Stimulated activated naive B cell treated with anti-CD40 and anti-IgM and Interleukin-4, amounts not matched to agents 10 μg/mL and 1 μg/mL and 100 μg/mL, for 72 hours (primary cell): ENCODE data around the gene FSHR.
A peak's percentile ranks its signal among the peaks of the same experiment; 100 is the strongest.

Experiments used
- ATAC-seq, 2 donors: fragments of 150-1000 bp; cut with Tn5 transposase; replicated peaks; 2 replicates each; pipeline ENCODE4 v1.10.0; 2021; ENCODE audit warnings: moderate library complexity in 1 of 2
- DNase-seq: peaks from one replicate; pipeline ENCODE4 v3.0.0; 2021
- H3K27ac Mint-ChIP-seq: one replicate; pipeline ENCODE4 v1.8.0; 2022; ENCODE audit warnings: mild to moderate bottlenecking, mixed read lengths
- H3K27me3 Mint-ChIP-seq, 2 donors: one replicate each; pipeline ENCODE4 v1.8.0; 2022; ENCODE audit warnings: mixed read lengths in 2 of 2
- H3K36me3 Mint-ChIP-seq, 2 donors: one replicate each; pipeline ENCODE4 v1.8.0; 2022; ENCODE audit warnings: mixed read lengths in 2 of 2, mild to moderate bottlenecking in 1 of 2
- H3K4me1 Mint-ChIP-seq, 2 donors: one replicate each; pipeline ENCODE4 v1.8.0; 2022; ENCODE audit warnings: mixed read lengths in 2 of 2, mild to moderate bottlenecking in 1 of 2
- H3K4me3 Mint-ChIP-seq, 2 donors: one replicate each; pipeline ENCODE4 v1.8.0; 2022; ENCODE audit warnings: mild to moderate bottlenecking in 2 of 2, mixed read lengths in 2 of 2, moderate library complexity in 1 of 2
- H3K9me3 Mint-ChIP-seq, 2 donors: one replicate each; pipeline ENCODE4 v1.8.0; 2022; ENCODE audit warnings: mixed read lengths in 2 of 2, mild to moderate bottlenecking in 1 of 2

Gene FSHR

DNA sequence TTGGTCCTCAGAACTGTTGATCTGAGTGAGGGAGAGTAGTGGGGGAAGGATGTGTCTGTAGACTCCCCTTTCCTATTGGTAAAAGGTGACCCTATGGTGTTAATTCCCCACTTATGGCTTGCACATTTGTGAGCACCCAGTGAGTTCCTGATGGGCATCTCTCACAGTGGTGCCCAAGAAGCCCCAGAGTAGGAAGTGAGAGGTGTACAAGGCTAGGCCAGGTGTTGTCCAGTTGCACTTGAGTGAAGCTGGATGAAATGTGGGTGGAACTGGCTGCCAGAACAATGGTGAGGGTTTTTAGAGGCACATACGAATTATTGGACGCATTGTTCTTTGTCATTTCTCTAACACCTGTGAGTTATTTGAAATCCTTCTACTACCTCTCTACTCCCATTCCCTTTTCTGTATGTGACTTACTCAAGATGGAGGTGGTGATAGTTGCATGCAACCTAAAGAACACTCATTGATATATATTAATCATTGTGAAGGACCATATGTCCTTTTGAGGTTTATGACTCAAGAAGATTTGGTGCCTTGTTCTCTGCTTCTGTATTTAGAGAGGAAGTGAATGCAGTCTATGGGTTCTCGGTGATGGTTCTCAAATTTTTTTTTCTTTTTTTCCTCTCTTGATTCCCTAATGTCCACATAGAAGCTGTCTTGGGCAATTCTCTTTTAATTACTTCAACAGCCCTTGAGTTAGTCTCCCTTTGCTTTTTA is 162.7 kb downstream of the FSHR start:
- no peaks in the 10 kb centered on the region for H3K36me3 Mint-ChIP-seq
- H3K27ac Mint-ChIP-seq = no peak overlapping the region
- H3K4me3 Mint-ChIP-seq = no peak overlapping the region
- H3K9me3 Mint-ChIP-seq = peaks cover 3 to 4% of the 10 kb centered on the region in 2 donors
- H3K27me3 Mint-ChIP-seq = peaks cover 5% of the 10 kb centered on the region in 2 donors
- no peaks in the 10 kb centered on the region for H3K4me1 Mint-ChIP-seq
- no peak for DNase-seq
- ATAC-seq = peak; percentile 29 to 52

DNA sequence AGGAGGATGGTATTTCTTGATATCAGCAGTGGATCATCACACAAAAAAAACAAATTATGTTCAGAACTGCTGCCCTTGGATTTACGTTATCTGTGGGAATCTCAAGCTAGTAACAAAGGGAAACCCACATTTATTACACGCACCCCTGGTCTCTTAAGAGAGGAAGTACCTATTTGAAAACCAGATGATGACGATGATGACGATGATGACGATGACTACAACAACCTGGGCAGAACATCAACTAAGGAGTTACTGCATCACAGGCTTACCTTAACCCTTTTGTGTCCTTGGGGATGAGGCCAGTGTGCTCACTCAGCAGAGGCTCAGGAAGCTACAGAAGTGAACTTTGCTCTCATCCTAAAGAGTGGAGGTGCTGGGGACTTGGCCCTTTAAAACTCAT is 169.4 kb downstream of the FSHR start:
- ATAC-seq (no peak), DNase-seq (no peak)
- H3K27me3 Mint-ChIP-seq = peaks cover 5% of the 10 kb centered on the region in 2 donors
- H3K36me3 Mint-ChIP-seq = no peaks in the 10 kb centered on the region
- H3K9me3 Mint-ChIP-seq = peaks cover 0 to 3% of the 10 kb centered on the region in 2 donors
- H3K27ac Mint-ChIP-seq = no peak overlapping the region
- H3K4me1 Mint-ChIP-seq = no peaks in the 10 kb centered on the region
- no peak overlapping the region for H3K4me3 Mint-ChIP-seq

DNA sequence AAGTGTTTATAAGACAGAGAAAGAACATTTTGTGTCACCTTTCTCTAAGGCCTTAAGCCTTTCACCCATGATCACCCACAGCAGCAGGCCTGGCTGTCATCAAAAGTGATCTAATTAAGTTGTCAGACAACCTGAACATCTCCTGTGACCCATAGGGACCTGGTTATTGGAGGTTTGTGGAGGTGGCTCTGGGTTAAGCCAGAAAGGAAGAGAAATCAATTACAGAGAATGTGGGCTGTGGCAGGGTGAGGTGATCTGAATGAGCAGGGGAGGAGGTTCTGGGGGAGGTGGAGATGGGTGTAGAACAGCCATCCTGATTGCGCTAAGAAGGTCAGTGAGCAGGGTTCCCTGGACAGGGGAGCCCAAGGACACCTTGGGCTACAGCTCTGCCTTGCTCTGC is 170.8 kb downstream of the FSHR start:
- peaks cover 5% of the 10 kb centered on the region in 2 donors for H3K27me3 Mint-ChIP-seq
- no peak overlapping the region for H3K27ac Mint-ChIP-seq
- peaks cover 0 to 3% of the 10 kb centered on the region in 2 donors for H3K9me3 Mint-ChIP-seq
- no peak for DNase-seq
- no peak for ATAC-seq
- H3K4me1 Mint-ChIP-seq = no peaks in the 10 kb centered on the region
- H3K4me3 Mint-ChIP-seq = no peak overlapping the region
- H3K36me3 Mint-ChIP-seq = no peaks in the 10 kb centered on the region

DNA sequence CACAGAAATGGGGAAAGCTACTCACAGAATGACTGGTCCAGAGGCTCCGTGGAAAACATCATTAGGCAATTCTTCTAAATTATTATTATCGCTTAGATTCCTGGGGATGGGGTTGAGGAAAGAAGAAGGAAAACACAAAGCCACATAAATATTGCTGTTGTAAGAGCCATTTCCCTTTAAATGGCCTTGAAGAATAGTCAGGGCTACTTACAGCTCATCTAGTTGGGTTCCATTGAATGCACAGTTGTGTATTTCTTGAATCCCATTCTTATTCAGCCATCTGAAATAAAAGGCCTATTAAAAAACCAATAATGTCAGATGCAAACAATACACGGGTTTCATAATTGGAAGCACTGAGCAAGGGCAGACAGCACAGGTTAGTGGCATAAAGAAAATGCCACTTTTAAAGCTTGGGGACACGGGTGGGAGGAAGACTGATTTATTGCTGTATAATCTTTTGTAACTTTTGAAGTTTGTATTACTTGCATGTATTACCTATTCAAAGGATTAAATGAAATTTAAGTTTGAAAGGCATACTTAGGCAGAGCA is 171.4 kb downstream of the FSHR start:
- H3K27ac Mint-ChIP-seq = no peak overlapping the region
- no peaks in the 10 kb centered on the region for H3K4me1 Mint-ChIP-seq
- ATAC-seq = no peak
- H3K4me3 Mint-ChIP-seq = no peak overlapping the region
- peaks cover 5% of the 10 kb centered on the region in 2 donors for H3K27me3 Mint-ChIP-seq
- no peaks in the 10 kb centered on the region for H3K36me3 Mint-ChIP-seq
- peaks cover 0 to 3% of the 10 kb centered on the region in 2 donors for H3K9me3 Mint-ChIP-seq
- DNase-seq = no peak

DNA sequence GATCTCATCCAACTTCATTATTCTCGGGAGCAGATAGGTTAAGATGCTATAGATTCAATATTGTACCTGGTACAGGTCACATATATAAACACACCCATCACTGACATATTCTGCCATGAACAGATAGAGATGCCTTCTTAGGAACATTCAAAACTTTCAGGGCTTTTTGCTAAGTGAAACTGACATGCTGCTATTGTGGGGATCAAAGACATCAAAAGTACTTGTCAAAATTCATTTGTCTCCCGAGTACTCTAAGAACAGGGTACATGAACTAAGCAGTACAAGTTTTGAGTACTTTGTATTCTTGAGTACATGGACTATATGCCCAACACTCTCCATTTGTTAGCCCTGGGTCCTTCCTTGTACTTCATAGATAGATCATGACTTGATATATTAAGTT is 173.5 kb downstream of the FSHR start:
- no peaks in the 10 kb centered on the region for H3K36me3 Mint-ChIP-seq
- H3K27ac Mint-ChIP-seq = no peak overlapping the region
- no peak for DNase-seq
- no peaks in the 10 kb centered on the region for H3K9me3 Mint-ChIP-seq
- ATAC-seq = no peak
- H3K4me1 Mint-ChIP-seq = no peaks in the 10 kb centered on the region
- no peak overlapping the region for H3K4me3 Mint-ChIP-seq
- peaks cover 0 to 5% of the 10 kb centered on the region in 2 donors for H3K27me3 Mint-ChIP-seq

DNA sequence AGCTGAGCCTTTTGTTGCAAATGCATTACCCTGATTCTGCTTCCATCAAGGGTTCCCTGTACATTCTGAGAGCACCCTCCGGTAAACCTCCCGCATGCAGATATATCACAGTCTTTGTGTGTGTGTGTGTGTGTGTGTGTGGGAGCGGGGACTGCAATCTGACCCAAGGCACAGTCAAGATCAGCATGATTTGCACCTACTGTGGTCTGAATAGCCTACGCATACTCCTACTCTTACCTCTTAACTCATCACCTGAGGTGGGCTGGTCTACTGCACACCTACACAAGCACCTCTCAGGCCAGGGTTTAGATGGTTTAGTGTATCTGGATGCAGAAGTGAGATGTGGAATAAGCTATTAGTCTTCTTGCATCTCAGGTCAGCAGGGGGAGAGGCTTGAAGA is 174.6 kb downstream of the FSHR start:
- Mint-ChIP-seq H3K4me1 (no peaks in the 10 kb centered on the region), H3K9me3 (no peaks in the 10 kb centered on the region), H3K27ac (no peak overlapping the region), H3K4me3 (no peak overlapping the region), H3K36me3 (no peaks in the 10 kb centered on the region), H3K27me3 (peaks cover 0 to 5% of the 10 kb centered on the region in 2 donors)
- DNase-seq = no peak
- ATAC-seq = no peak

DNA sequence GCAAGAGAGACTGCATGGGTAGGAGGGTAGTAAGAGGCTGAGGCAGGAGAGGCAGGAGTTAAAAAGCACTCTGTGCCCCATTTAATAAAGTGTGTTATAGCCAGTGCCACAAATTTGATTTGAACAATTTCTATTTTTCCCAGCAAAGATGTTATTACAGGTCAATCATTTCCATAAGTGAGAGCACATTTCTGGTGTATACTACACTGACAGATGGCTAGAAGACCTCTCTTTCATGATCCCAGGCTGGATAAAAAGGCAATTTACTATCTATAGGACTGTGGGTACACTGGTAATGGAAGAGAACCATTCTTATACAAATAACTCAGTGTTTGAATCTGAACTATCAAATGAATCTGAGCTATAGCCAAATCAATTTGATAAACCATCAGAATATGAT is 176.2 kb downstream of the FSHR start:
- no peaks in the 10 kb centered on the region for H3K36me3 Mint-ChIP-seq
- peaks cover 0 to 5% of the 10 kb centered on the region in 2 donors for H3K27me3 Mint-ChIP-seq

DNA sequence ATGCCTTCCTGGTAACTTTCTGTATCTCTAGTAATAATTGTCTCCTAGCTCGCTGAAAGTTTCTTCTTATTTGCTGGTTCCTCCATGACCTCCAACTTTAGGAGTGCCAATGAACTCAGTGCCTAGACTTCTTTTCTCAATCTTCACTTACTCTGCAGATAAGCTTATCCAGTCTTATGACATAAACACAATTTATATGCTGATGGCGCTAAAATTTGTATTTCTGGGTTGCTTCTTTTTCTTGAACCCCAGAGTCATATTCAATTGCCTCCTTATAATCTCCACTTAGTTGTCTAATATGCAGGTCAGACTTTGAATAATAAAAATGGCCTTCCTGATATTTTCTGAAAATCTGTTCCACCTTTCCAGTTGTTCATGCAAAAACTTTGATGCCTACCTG is 182.5 kb downstream of the FSHR start:
- Mint-ChIP-seq H3K36me3 (no peaks in the 10 kb centered on the region), H3K9me3 (no peaks in the 10 kb centered on the region), H3K4me1 (no peaks in the 10 kb centered on the region), H3K27me3 (no peaks in the 10 kb centered on the region), H3K4me3 (no peak overlapping the region), H3K27ac (no peak overlapping the region)
- ATAC-seq (no peak), DNase-seq (no peak)

More for the DNA sequence above, 176.2 kb downstream of the FSHR start:
- ATAC-seq (no peak), DNase-seq (no peak)
- H3K27ac Mint-ChIP-seq = no peak overlapping the region
- no peak overlapping the region for H3K4me3 Mint-ChIP-seq
- no peaks in the 10 kb centered on the region for H3K4me1 Mint-ChIP-seq
- no peaks in the 10 kb centered on the region for H3K9me3 Mint-ChIP-seq

DNA sequence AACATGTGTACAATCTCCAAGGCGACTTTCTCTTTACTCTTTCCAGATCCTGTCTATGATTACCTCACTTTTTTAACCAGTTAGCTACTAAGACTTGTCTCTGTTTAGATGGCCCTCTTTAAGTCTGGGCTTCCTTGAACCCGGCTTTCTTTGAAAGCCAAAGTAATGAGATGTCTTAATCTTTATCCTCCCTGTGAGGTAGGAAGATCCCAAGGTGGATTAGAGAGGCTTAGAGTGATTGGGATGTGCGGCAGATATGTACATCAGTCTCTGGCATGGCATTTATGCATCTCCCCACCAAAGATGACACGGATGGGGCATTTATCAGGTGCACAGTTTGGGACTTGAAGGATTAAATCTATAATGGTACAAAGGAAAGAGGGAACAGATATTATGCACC is 186.3 kb downstream of the FSHR start:
- Mint-ChIP-seq H3K27ac (no peak overlapping the region), H3K36me3 (no peaks in the 10 kb centered on the region), H3K4me1 (no peaks in the 10 kb centered on the region), H3K9me3 (peaks cover under 1 to 2% of the 10 kb centered on the region in 2 donors), H3K27me3 (no peaks in the 10 kb centered on the region), H3K4me3 (no peak overlapping the region)
- DNase-seq (no peak), ATAC-seq (no peak)

DNA sequence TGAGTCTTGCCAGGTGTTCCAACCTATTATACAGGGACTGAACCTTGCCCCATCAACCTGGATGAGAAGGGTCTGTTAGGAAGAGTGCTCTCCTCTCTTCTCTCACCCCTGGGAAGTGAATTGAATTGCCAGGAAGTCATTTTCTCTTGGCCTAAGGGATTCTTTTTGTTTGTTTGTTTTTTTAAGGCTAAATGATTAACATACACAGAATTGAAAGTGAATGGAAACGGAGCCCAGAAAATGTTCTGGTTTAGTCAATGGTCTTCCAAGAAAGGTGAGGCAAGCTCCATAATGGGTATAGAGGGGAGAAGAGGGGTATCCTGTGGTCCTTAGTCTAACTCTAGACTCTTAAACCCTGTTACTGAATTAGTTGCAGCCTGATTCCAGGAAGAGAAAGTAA is 189.1 kb downstream of the FSHR start:
- Mint-ChIP-seq H3K4me1 (no peaks in the 10 kb centered on the region), H3K36me3 (no peaks in the 10 kb centered on the region), H3K27me3 (no peaks in the 10 kb centered on the region), H3K4me3 (no peak overlapping the region), H3K9me3 (peaks cover 2 to 5% of the 10 kb centered on the region in 2 donors), H3K27ac (no peak overlapping the region)
- no peak for ATAC-seq
- DNase-seq = no peak

DNA sequence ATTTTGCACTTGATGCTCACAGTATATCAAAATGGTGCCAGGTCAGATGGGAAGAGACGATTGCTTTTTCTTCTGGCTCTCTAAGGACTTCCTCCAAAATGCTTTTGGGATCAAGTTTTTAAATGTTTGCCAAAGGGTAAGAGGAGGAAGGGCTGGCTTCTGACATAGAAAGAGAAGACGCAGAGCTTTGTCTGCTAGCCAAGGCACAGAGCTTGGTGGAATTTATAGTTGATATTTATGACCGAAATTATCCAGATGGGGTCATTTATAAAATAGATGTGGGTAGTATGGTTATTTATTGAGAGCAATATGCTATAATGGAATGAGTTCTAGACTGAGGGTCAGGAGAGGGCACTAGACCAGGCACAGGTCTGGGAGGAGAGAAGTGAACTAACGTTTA is 193.3 kb downstream of the FSHR start:
- DNase-seq (no peak), ATAC-seq (no peak)
- Mint-ChIP-seq H3K27me3 (no peaks in the 10 kb centered on the region), H3K4me1 (no peaks in the 10 kb centered on the region), H3K4me3 (no peak overlapping the region), H3K27ac (no peak overlapping the region), H3K36me3 (no peaks in the 10 kb centered on the region), H3K9me3 (peaks cover 0 to 5% of the 10 kb centered on the region in 2 donors)

DNA sequence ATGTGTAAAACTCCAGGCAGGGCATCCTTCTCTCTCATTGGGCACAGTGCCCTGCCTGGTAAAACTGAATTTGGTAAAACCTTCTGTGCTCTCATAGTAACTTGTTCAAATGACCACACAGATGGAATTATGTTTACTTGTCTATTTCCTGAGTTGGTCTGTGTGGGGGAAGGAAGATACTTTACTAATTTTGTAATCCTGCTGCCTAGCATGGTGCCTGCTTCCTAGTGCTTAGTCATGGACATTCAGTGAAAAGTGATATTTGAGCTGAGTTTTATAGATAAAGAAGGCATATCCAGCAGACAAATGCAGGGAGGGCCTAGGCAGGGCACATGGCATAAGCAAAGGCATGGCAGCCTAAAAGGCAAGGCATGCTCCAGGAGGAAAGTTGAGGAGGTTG is 199.4 kb downstream of the FSHR start:
- H3K4me3 Mint-ChIP-seq = no peak overlapping the region
- DNase-seq (no peak), ATAC-seq (no peak)
- peaks cover 8 to 10% of the 10 kb centered on the region in 2 donors for H3K27me3 Mint-ChIP-seq
- no peaks in the 10 kb centered on the region for H3K9me3 Mint-ChIP-seq
- H3K36me3 Mint-ChIP-seq = no peaks in the 10 kb centered on the region
- no peaks in the 10 kb centered on the region for H3K4me1 Mint-ChIP-seq
- no peak overlapping the region for H3K27ac Mint-ChIP-seq

DNA sequence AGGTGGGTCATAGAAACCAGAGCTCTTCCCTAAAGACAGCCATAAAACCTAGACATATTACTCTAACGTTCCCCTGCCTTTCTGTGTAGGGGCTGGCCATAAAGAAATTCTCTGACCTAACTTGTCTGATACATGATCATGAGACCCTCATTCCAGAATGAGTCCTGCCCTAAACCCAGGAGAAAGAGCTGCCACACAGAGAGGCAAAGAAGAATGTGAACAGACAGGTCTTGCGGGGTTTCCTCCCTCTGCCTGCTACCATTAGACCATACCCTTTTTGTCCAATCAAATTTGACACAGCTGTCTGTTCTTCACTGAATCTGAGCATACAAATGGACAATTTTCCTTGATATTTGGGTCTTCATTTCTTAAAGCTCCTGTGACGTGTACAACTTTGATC is 200.0 kb downstream of the FSHR start:
- DNase-seq (no peak), ATAC-seq (no peak)
- H3K4me1 Mint-ChIP-seq = no peaks in the 10 kb centered on the region
- peaks cover 8 to 10% of the 10 kb centered on the region in 2 donors for H3K27me3 Mint-ChIP-seq
- no peaks in the 10 kb centered on the region for H3K9me3 Mint-ChIP-seq
- H3K27ac Mint-ChIP-seq = no peak overlapping the region
- H3K4me3 Mint-ChIP-seq = no peak overlapping the region
- no peaks in the 10 kb centered on the region for H3K36me3 Mint-ChIP-seq

DNA sequence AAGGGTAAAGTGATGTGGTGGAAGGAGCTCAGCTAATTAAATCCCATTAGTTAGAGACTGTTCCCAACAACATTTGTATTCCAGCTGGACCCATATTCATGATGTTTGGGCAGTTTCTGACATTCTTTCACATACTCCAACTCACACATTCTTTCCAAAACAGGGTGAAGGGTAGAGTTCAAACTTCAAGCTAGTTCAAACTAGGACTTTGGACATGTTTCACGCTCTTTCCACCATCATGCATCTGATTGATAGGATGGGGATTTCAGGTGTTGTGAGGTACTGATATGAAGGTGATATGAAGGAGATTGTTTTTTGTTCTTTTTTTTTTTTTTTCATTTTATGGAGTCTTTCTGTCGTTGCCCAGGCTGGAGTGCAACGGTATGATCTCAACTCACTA is 201.7 kb downstream of the FSHR start:
- no peaks in the 10 kb centered on the region for H3K9me3 Mint-ChIP-seq
- H3K36me3 Mint-ChIP-seq = no peaks in the 10 kb centered on the region
- H3K27me3 Mint-ChIP-seq = peaks cover 8 to 10% of the 10 kb centered on the region in 2 donors
- H3K4me1 Mint-ChIP-seq = no peaks in the 10 kb centered on the region
- no peak overlapping the region for H3K27ac Mint-ChIP-seq
- ATAC-seq (no peak), DNase-seq (no peak)
- no peak overlapping the region for H3K4me3 Mint-ChIP-seq

DNA sequence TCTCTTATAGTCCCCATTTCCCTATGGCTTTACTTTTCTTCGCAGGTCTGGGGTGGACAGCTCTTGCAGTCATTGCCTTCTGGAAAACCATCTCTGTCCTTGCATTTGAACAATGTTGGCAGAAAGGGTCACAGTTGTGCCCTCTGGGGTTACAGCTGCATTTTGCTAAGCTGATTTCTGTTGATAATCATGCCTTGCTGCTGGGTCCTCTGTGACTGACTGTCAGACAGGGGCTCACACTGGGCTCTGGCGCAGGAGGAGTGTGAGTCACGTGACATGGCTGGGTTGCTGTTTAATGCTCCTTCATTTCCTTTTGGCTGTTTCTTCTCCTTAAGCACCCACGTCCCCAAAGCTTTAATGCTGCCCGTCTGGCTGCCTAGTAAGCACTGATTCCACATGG is 202.2 kb downstream of the FSHR start:
- Mint-ChIP-seq H3K36me3 (no peaks in the 10 kb centered on the region), H3K4me1 (no peaks in the 10 kb centered on the region), H3K9me3 (no peaks in the 10 kb centered on the region), H3K27me3 (peaks cover 9 to 10% of the 10 kb centered on the region in 2 donors), H3K4me3 (no peak overlapping the region), H3K27ac (no peak overlapping the region)
- no peak for DNase-seq
- no peak for ATAC-seq
